Colonic mucosa (tissue), 4 donors: ENCODE measurements around the gene ZNF860. TPM values are rescaled to one million over a fixed set of nuclear protein-coding genes. Genes with fewer than 3 reads are reported as not detected.

Experiments used
- DNase-seq: peaks from one replicate; pipeline ENCODE4 v3.0.0-alpha.2; 2020
- H3K27ac ChIP-seq: fragments of 200-600 bp; one replicate; pipeline ENCODE4 v1.8.0; 2021
- H3K27me3 ChIP-seq: fragments of 200-600 bp; one replicate; pipeline ENCODE4 v1.8.0; 2021
- H3K36me3 ChIP-seq: fragments of 200-600 bp; one replicate; pipeline ENCODE4 v1.8.0; 2021
- H3K4me1 ChIP-seq: fragments of 200-600 bp; one replicate; pipeline ENCODE4 v1.8.0; 2021; ENCODE audit warnings: mild to moderate bottlenecking
- H3K4me3 ChIP-seq: fragments of 200-600 bp; one replicate; pipeline ENCODE4 v1.8.0; 2021
- H3K9ac ChIP-seq, 2 donors: one replicate each; pipeline ENCODE4 v1.7.0; 2013; ENCODE audit warnings: control low read depth in 2 of 2, low read depth in 2 of 2, low read length in 2 of 2
- H3K9me3 ChIP-seq: fragments of 200-600 bp; one replicate; pipeline ENCODE4 v1.8.0; 2021
- intact Hi-C: fragments of 100-400 bp; cut with DNase I; formaldehyde crosslinking; loops from one replicate; pipeline ENCODE4 v1.14.1; 2022
- total RNA-seq, 2 donors: library from RNA; stranded (reverse); fragmentation: NEBNext Ultra II Directional in 1 of 2; extraction: Animal tissue kit (Norgen Biotek cat#: 25700) in 1 of 2; gene quantifications; one replicate each; pipeline ENCODE4 v1.2.1, GENCODE V29; 2021
- TF ChIP-seq, protein P1 (sequence below): fragments of 200-600 bp; IDR thresholded peaks from one replicate; pipeline ENCODE4 v1.8.0; 2022; ENCODE audit warnings: antibody characterized with exemption, mild to moderate bottlenecking
- donor health status: healthy.
- donor health status: DM: no; HTN: no; CAD: no.
- donor health status: DM: no; HTN: no; CAD: no.

ZNF860 gene
- total RNA-seq, 2 donors from 2014 or later, result 0.53 to 1.5 TPM

DNA sequence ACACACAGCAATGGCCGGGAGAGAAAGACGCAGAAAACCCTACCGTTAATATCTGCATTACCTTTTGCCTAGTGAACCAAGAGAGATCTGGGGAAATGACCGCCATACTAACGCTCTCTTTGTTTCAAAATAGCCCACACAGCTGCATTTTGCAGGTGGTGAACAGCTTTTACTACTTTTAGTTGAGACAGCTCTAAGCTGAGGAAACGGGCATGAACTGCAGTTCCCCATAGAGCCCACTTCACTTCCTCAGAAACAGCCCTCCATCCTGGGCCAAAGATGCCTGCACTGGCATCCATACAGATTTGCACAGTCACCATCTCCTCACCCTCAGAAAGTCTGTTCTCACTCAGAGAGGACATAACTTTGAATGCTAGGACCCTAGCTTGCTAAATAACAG, 45.0 kb downstream of the ZNF860 start:
- Histone ChIP-seq H3K9me3 (no peaks in the 10 kb centered on the region), H3K27ac (no peak overlapping the region), H3K4me1 (peaks cover 6% of the 10 kb centered on the region), H3K9ac (no peak overlapping the region), H3K4me3 (no peak overlapping the region), H3K36me3 (no peaks in the 10 kb centered on the region), H3K27me3 (no peaks in the 10 kb centered on the region)
- TF ChIP-seq, protein P1, sequence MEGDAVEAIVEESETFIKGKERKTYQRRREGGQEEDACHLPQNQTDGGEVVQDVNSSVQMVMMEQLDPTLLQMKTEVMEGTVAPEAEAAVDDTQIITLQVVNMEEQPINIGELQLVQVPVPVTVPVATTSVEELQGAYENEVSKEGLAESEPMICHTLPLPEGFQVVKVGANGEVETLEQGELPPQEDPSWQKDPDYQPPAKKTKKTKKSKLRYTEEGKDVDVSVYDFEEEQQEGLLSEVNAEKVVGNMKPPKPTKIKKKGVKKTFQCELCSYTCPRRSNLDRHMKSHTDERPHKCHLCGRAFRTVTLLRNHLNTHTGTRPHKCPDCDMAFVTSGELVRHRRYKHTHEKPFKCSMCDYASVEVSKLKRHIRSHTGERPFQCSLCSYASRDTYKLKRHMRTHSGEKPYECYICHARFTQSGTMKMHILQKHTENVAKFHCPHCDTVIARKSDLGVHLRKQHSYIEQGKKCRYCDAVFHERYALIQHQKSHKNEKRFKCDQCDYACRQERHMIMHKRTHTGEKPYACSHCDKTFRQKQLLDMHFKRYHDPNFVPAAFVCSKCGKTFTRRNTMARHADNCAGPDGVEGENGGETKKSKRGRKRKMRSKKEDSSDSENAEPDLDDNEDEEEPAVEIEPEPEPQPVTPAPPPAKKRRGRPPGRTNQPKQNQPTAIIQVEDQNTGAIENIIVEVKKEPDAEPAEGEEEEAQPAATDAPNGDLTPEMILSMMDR, result no peak
- intact Hi-C loops, result no loop called here
- DNase-seq, result no peak

GRCh38 chr3:32037932-32038267, 56.4 kb downstream of the ZNF860 start:
- Histone ChIP-seq H3K9ac (no peak overlapping the region), H3K9me3 (no peaks in the 10 kb centered on the region), H3K36me3 (no peaks in the 10 kb centered on the region), H3K4me3 (no peak overlapping the region), H3K27me3 (no peaks in the 10 kb centered on the region), H3K4me1 (no peaks in the 10 kb centered on the region), H3K27ac (no peak overlapping the region)
- DNase-seq, result no peak
- TF ChIP-seq, protein P1, result no peak
- intact Hi-C loops, result no loop called here

DNA sequence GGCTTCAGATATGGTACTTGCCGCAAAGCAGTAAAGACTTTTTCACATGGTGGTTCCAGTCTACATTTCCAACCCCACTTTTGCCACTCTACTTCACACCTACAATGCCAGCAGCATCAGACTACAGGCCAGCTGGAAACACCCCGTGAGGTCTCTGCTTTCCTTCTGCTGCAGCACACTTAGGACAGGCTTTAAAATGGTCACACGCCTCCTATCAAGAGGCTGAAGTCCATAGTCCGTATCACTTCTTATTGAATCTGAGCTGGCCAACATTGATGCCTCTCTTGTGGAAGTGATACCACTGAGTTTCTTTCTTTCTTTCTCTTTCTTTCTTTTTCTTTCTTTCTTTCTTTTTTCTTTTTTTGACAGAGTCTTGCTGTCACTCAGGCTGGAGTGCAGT, 59.8 kb downstream of the ZNF860 start:
- H3K36me3 ChIP-seq, result no peaks in the 10 kb centered on the region
- intact Hi-C loops, result no loop called here
- no peak overlapping the region for H3K9ac ChIP-seq
- H3K27ac ChIP-seq, result peak overlapping the region; percentile 35
- peak; percentile 50 for DNase-seq
- H3K27me3 ChIP-seq, result no peaks in the 10 kb centered on the region
- no peaks in the 10 kb centered on the region for H3K9me3 ChIP-seq
- no peaks in the 10 kb centered on the region for H3K4me1 ChIP-seq
- H3K4me3 ChIP-seq, result no peak overlapping the region
- TF ChIP-seq, protein P1, result no peak

Other genes starting within 250 kb of the ZNF860 start
- 10 to 100 TPM; 20.0 to 34.4 TPM for gene OSBPL10, start 488 bp upstream of the ZNF860 start, total RNA-seq
- 10 to 100 TPM; 70.3 to 78.4 TPM for gene GPD1L, start 124.9 kb downstream of the ZNF860 start, total RNA-seq